VCaP (cell line): Measurements from ENCODE around the gene ADAD2.
A peak's percentile ranks its signal among the peaks of the same experiment; 100 is the strongest.

Experiments used
- H3K27ac ChIP-seq: fragments of 450-650 bp; 2 replicates; pipeline ENCODE4 v1.5.1; 2017
- CTCF ChIP-seq: fragments of 450-650 bp; conservative IDR thresholded peaks from 2 replicates; pipeline ENCODE4 v1.5.1; 2017; ENCODE audit warnings: mild to moderate bottlenecking, moderate library complexity

The ADAD2 gene

GRCh38 chr16:84190731-84191388, at the start of gene ADAD2:
Gene ADAD2, plus strand, starts transcription at chr16:84191157. Its CDS starts 74 bp downstream, at chr16:84191231.
- H3K27ac ChIP-seq = no peak within 1 kb of the TSS
- no peak for TF ChIP-seq CTCF

DNA sequence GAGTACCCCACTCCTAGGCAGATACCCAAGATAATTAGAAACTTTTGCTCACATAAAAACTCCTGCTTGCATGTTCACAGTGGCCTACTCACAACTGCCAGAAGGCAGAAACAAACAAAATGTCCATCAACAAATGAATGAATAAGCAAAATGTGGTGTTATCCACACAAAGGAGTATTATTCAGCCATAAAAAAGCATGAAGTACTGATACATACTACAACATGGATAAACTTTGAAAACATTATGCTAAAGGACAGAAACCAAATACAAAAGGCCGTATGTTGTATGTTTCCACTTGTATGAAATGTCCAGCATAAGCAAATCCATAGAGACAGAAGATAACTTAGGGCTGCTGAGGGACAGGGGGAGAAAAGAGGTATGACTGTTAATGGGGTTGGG, 47.9 kb upstream of the ADAD2 start:
- TF ChIP-seq CTCF = no peak
- no peak overlapping the region for H3K27ac ChIP-seq

GRCh38 chr16:84143784-84144199, 47.2 kb upstream of the ADAD2 start:
- H3K27ac ChIP-seq = peak overlapping the region; percentile 67
- TF ChIP-seq CTCF = no peak

DNA sequence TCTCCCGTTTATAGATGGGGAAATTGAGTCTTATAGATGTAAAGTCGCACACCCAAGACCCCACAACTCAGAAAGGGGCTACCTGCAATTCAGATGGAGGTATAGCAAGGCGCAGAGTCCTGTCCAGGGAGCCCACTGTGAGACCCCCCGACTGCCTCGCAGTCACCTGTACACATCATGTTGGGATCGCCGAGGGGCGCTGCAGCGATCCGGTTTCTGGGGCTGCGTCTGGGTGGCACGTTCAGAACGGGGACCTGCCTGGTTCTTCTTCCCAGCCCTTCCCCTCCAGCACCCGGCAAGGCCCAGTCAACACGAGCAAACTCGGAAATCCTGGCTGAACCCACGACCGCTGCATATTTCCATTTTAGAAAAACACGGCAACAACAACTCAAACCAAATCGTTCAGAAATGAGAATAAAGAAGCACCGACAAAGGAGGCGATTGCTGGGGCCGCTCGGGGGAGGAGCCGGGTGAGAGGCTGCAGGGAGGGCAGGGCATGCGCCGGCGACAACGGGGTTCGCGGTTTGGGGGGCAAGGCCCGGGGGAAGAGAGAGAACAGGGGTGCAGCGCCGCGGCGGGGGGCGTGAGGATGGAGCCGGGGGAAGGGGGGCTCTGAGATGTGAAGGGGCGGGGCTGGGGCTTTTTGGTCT, 46.6 kb upstream of the ADAD2 start:
- peak overlapping the region; percentile 67 for H3K27ac ChIP-seq
- TF ChIP-seq CTCF = no peak

- peak; percentile 44 for TF ChIP-seq CTCF
- H3K27ac ChIP-seq = peak within 1 kb of the TSS; percentile 67
Measured at GRCh38 chr16:84144859-84145639, 45.9 kb upstream of the ADAD2 start, which contains the start of the genes DNAAF1 and HSDL1. Gene DNAAF1, plus strand, starts transcription at chr16:84145308. Its CDS starts 133 bp downstream, at chr16:84145441. Gene HSDL1, minus strand, starts transcription at chr16:84145177. Its CDS starts 13,856 bp downstream, at chr16:84131321.

DNA sequence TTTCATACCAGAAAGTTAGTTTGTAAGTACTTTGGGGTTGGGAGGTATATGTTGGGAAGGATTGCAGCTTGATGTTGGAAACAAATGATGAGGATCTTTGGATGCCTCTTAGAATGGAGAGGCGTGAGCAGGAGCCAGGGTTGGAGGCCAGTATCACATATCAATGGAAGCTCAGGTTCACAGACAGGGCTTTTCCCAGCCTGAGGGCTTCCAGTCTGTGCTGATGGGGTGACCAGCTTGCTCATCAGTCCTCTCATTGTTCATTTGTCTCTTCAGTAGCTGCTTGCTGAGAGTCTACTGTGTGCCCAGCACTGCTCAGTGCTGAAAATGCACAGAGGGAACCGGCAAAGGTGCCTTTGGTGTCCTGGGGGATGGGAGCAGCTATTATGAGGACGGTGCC, 40.0 kb upstream of the ADAD2 start:
- no peak for TF ChIP-seq CTCF
- no peak overlapping the region for H3K27ac ChIP-seq

DNA sequence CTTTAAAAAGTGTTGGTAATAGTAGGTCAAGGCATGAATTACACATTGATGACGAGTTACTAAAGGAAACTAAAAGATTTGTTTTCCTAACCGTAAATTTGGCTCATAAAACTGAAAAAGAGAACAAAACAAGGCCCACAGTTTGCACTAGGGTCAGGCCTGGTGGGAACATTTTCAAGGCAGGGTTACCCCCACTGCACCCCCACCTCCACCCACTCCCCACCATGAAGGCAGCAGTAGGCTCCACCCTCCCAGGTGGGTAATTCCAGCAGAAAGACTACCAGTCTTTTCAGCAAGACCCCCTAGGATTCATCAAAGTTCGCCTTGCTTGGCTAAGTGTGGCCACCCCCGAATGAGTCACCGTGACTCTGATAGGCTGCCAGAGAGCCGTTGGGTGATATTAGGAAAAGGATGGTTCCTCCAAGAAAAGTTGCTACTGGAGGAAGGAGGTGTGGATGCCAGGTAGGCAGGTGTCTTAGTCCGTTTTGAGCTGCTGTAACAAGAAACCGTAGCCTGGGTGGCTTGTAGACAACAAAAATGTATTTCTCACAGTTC, 37.2 kb upstream of the ADAD2 start:
- no peak overlapping the region for H3K27ac ChIP-seq
- TF ChIP-seq CTCF = no peak
